Fibroblast of peridontal ligament (primary cell): ENCODE data around the gene EN1.
A peak's percentile ranks its signal among the peaks of the same experiment; 100 is the strongest.

Source experiments
- DNase-seq: peaks from one replicate; pipeline ENCODE4 v3.0.0-alpha.2; 2010; ENCODE audit errors: extremely low read depth

Gene EN1

GRCh38 chr2:118817469-118817868, 30.0 kb downstream of the EN1 start:
- DNase-seq: no peak

- no peak for DNase-seq
These were observed 30.8 kb downstream of the EN1 start for GRCh38 chr2:118816669-118817068.

- DNase-seq: no peak
These were observed 31.7 kb downstream of the EN1 start for GRCh38 chr2:118815731-118816130.

- DNase-seq: no peak
These were observed 32.1 kb downstream of the EN1 start for GRCh38 chr2:118815314-118815713.

- no peak for DNase-seq
These were observed 33.1 kb downstream of the EN1 start for GRCh38 chr2:118814368-118814767.

GRCh38 chr2:118813601-118814339, 33.7 kb downstream of the EN1 start:
- no peak for DNase-seq

- peak; percentile 45 for DNase-seq
These were observed 34.3 kb downstream of the EN1 start for GRCh38 chr2:118813111-118813510.

GRCh38 chr2:118812552-118812951, 34.9 kb downstream of the EN1 start:
- no peak for DNase-seq

- no peak for DNase-seq
These were observed 35.8 kb downstream of the EN1 start for GRCh38 chr2:118811514-118812115.

GRCh38 chr2:118810766-118811165, 36.7 kb downstream of the EN1 start:
- DNase-seq: no peak

- DNase-seq: peak; percentile 22
These were observed 39.0 kb downstream of the EN1 start for GRCh38 chr2:118808429-118808809.

GRCh38 chr2:118807668-118808428, 39.6 kb downstream of the EN1 start:
- DNase-seq: no peak

GRCh38 chr2:118806797-118807667, 40.4 kb downstream of the EN1 start:
- DNase-seq: no peak

- DNase-seq: peak; percentile 79
These were observed 42.3 kb downstream of the EN1 start for GRCh38 chr2:118805064-118805690.

GRCh38 chr2:118803012-118803411, 44.4 kb downstream of the EN1 start:
- DNase-seq: no peak

- peak; percentile 43 for DNase-seq
These were observed 46.3 kb downstream of the EN1 start for GRCh38 chr2:118801151-118801550.

GRCh38 chr2:118800736-118801135, 46.7 kb downstream of the EN1 start:
- peak; percentile 74 for DNase-seq

- DNase-seq: no peak
These were observed 52.9 kb downstream of the EN1 start for GRCh38 chr2:118794546-118794945.
